ENCODE data around the gene PRRG3. TPM values are rescaled to one million over a fixed set of nuclear protein-coding genes. Genes with fewer than 3 reads are reported as not detected.

PRRG3 gene
- total RNA-seq, 2 experiments from 2014 or later, result not detected

DNA sequence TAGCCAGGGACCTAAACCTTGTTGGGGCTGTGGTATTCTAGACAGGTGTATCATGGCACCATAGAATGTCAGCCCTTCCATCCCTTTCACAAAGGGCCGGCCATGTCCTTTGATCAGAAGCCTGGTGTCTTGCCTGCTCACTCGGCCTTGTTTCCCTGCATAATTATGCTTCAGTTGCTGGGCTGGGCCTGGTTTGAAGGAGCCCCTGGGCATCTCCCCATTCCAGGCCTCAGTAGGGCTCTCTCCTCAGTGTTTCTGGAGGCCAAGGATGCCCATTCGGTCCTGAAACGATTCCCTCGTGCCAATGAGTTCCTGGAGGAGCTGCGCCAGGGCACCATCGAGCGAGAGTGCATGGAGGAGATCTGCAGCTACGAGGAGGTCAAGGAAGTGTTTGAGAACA is 4.5 kb downstream of the PRRG3 start:
- CTCF ChIA-PET, result no interaction called here
- Mint-ChIP-seq H3K4me1 (no peaks in the 10 kb centered on the region), H3K9me3 (ENCODE audit: low read depth) (no peaks in the 10 kb centered on the region), H3K36me3 (no peaks in the 10 kb centered on the region), H3K4me3 (no peak overlapping the region), H3K27ac (no peak overlapping the region), H3K27me3 (peaks cover 8% of the 10 kb centered on the region)
- DNase-seq (no peak), ATAC-seq (no peak)

DNA sequence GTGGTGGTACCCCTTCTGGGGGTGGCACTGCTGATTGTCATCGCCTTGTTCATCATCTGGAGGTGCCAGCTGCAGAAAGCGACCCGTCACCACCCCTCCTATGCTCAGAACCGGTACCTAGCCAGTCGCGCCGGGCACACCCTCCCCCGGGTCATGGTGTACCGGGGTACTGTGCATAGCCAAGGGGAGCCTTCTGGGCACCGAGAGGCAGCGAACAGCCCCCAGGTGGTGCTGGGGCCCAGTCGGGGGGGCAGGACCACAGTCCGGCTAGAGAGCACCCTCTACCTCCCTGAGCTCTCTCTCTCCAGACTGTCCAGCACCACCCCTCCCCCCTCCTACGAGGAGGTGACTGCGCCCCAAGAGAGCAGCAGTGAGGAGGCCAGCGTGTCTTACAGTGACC is 5.3 kb downstream of the PRRG3 start:
- no peaks in the 10 kb centered on the region for H3K9me3 Mint-ChIP-seq (ENCODE audit: low read depth)
- H3K4me1 Mint-ChIP-seq, result no peaks in the 10 kb centered on the region
- no peak overlapping the region for H3K27ac Mint-ChIP-seq
- peaks cover 7% of the 10 kb centered on the region for H3K27me3 Mint-ChIP-seq
- DNase-seq (no peak), ATAC-seq (no peak)
- CTCF ChIA-PET, result no interaction called here
- H3K36me3 Mint-ChIP-seq, result no peaks in the 10 kb centered on the region
- H3K4me3 Mint-ChIP-seq, result no peak overlapping the region

DNA sequence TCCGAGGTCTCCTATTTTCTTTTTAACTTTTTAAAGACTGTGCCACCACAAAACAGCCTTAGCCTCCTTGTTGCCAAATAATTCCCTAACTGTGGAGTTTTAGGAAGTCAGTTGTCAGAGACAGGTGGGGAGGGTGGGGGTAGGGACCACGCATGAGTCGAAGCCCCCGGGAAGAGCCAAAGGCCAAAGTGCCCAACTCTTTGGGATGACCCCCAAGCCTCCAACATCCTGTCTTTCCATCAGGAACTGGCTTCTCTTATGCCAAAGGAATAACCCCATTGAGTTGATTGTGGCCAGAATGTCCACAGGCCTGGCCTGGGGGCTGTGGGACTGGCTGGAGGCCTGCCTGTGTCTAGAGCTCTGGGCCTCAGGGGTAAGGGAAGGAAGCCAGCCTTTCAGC is 5.8 kb downstream of the PRRG3 start:
- Mint-ChIP-seq H3K4me3 (no peak overlapping the region), H3K36me3 (no peaks in the 10 kb centered on the region), H3K4me1 (no peaks in the 10 kb centered on the region), H3K27me3 (peaks cover 3% of the 10 kb centered on the region), H3K9me3 (ENCODE audit: low read depth) (no peaks in the 10 kb centered on the region), H3K27ac (no peak overlapping the region)
- DNase-seq (no peak), ATAC-seq (no peak)
- CTCF ChIA-PET, result no interaction called here

GRCh38 chrX:151701531-151701930 is 6.3 kb downstream of the PRRG3 start:
- ATAC-seq, result no peak
- Mint-ChIP-seq H3K4me1 (no peaks in the 10 kb centered on the region), H3K4me3 (no peak overlapping the region), H3K9me3 (ENCODE audit: low read depth) (no peaks in the 10 kb centered on the region), H3K36me3 (no peaks in the 10 kb centered on the region), H3K27ac (no peak overlapping the region), H3K27me3 (peaks cover 2% of the 10 kb centered on the region)
- CTCF ChIA-PET, result no interaction called here
- DNase-seq, result no peak

DNA sequence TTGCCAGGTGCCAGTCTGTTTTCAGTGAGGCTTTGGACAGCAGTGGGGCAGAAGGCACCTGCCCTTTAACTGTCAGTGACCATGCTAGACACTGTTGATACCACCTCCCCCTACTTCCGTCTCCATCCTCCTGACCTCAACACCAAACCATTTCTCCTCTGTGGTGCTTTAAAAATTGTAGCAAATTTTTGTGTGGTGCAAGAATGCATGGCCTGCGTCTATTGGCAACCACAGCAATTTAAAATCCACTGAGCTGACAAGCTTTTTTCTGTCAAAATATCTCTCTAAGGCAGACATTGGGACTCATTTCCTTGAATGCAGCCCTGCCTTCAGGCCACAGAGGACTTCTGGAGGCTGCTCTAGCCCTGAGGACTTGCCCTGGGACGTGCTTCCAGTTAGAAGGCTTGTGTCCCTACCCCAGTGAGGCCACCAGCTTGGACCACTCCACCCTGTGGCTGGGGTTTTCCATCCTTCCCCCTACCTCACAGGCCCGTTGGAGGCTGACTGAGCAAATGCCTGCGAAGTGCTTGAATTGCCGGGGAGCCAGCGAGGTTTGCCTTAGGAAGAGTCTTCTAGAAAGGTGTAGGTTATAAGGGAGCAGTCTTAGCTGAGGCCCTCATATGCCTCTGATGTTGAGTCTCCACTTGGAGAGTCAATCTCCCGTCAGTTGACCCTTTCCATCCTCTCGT is 6.9 kb downstream of the PRRG3 start:
- no peaks in the 10 kb centered on the region for H3K36me3 Mint-ChIP-seq
- CTCF ChIA-PET, result no interaction called here
- peaks cover 2% of the 10 kb centered on the region for H3K27me3 Mint-ChIP-seq
- H3K9me3 Mint-ChIP-seq (ENCODE audit: low read depth), result no peaks in the 10 kb centered on the region
- no peak for ATAC-seq
- no peak overlapping the region for H3K27ac Mint-ChIP-seq
- H3K4me3 Mint-ChIP-seq, result no peak overlapping the region
- DNase-seq, result no peak
- no peaks in the 10 kb centered on the region for H3K4me1 Mint-ChIP-seq

DNA sequence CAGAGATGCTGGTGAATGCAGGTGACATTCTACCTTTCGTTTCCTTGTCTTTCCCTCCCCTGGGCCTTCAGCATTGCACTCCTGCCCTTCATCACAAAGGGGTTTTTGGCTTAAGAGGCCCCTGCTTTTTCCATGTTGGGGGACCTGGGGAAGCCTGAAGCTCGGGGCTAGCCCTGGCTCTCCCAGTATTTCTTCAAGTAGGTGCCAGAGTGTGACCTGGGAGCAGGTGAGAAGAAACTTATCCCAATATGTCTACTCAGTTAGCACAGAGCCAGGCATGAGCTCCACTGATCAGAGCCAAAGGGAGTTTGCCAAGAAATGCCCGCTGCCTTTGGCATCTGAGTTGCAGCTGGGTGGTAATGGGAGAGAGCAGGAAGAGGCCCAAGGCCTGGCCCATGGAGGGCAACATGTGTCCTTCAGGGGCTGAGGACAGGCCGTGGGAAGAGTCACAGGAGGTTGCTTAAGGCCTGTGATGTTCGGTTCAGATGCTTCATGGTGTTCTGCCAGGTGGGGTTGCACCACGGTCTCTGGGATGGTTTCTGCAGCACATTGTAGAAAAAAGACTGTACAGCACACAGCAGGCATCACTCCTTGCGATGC is 7.6 kb downstream of the PRRG3 start:
- Mint-ChIP-seq H3K4me1 (no peaks in the 10 kb centered on the region), H3K27ac (no peak overlapping the region), H3K27me3 (peaks cover 2% of the 10 kb centered on the region), H3K9me3 (ENCODE audit: low read depth) (no peaks in the 10 kb centered on the region), H3K4me3 (no peak overlapping the region), H3K36me3 (no peaks in the 10 kb centered on the region)
- no peak for ATAC-seq
- DNase-seq, result no peak
- CTCF ChIA-PET, result no interaction called here

GRCh38 chrX:151703487-151703886 is 8.2 kb downstream of the PRRG3 start:
- no peaks in the 10 kb centered on the region for H3K4me1 Mint-ChIP-seq
- no peak overlapping the region for H3K27ac Mint-ChIP-seq
- DNase-seq (no peak), ATAC-seq (no peak)
- H3K9me3 Mint-ChIP-seq (ENCODE audit: low read depth), result no peaks in the 10 kb centered on the region
- CTCF ChIA-PET, result no interaction called here
- peaks cover 2% of the 10 kb centered on the region for H3K27me3 Mint-ChIP-seq
- H3K36me3 Mint-ChIP-seq, result no peaks in the 10 kb centered on the region
- H3K4me3 Mint-ChIP-seq, result no peak overlapping the region

DNA sequence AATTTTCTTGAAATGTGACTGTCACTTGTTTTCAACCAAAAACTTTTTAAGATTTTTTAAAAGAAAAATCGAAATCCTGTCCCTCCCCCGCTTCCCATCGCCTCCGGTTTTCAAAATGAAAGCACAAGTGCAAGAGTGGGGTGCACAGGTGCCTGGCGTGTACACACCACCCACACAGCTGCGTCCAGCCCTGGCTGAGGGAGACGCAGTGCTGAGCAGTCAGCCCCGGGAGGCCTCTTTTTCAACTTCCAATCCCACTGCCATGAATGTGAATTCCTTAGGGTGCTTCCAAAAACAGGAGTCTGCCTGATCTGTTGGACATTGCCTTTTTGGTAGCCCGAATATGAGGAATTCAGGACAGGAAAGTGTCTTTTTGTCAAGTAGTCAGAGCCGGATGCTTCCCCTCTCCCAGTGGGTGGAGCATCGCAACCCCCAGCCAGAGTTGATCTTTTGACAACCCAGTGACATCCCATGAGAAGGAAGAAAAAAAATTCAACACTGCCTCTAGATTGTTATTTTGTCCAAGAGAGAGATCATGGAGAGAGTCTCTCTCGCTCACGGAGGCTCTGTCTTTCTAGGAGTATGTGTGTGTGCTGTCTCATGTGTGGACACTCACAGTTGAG is 8.9 kb downstream of the PRRG3 start:
- no peaks in the 10 kb centered on the region for H3K4me1 Mint-ChIP-seq
- no peaks in the 10 kb centered on the region for H3K9me3 Mint-ChIP-seq (ENCODE audit: low read depth)
- H3K27ac Mint-ChIP-seq, result no peak overlapping the region
- ATAC-seq (no peak), DNase-seq (no peak)
- H3K4me3 Mint-ChIP-seq, result no peak overlapping the region
- H3K27me3 Mint-ChIP-seq, result peaks cover 2% of the 10 kb centered on the region
- H3K36me3 Mint-ChIP-seq, result no peaks in the 10 kb centered on the region
- CTCF ChIA-PET, result no interaction called here

- Mint-ChIP-seq H3K4me1 (no peaks in the 10 kb centered on the region), H3K36me3 (no peaks in the 10 kb centered on the region), H3K9me3 (ENCODE audit: low read depth) (no peaks in the 10 kb centered on the region), H3K27me3 (peaks cover 2% of the 10 kb centered on the region), H3K4me3 (no peak overlapping the region), H3K27ac (no peak overlapping the region)
- no peak for ATAC-seq
- no peak for DNase-seq
- CTCF ChIA-PET, result no interaction called here
These were observed 13.6 kb downstream of the PRRG3 start for GRCh38 chrX:151708821-151709220.

DNA sequence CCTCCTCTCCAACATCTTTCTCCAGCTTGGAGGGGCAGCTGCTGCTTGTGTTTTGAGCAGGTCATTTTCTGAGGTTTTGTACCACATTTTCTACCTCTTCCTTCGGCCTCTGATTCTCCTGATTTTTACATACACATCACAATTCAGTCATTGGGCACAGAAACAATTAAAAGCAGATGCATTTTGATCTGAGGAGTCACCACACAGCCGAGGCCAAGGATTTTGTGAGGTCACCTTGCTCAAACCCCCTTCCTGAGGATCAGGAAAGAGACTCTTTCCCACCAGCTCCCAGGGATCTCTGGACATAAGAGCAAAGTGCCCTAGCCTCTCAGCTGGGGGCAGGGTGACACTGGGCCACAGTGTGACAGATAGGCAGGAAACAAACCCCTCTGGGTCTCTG is 15.2 kb downstream of the PRRG3 start:
- no peak for ATAC-seq
- CTCF ChIA-PET, result no interaction called here
- H3K4me1 Mint-ChIP-seq, result no peaks in the 10 kb centered on the region

GRCh38 chrX:151711154-151711553 is 15.9 kb downstream of the PRRG3 start:
- Mint-ChIP-seq H3K27ac (no peak overlapping the region), H3K27me3 (no peaks in the 10 kb centered on the region), H3K36me3 (no peaks in the 10 kb centered on the region), H3K9me3 (ENCODE audit: low read depth) (no peaks in the 10 kb centered on the region), H3K4me1 (no peaks in the 10 kb centered on the region), H3K4me3 (no peak overlapping the region)
- CTCF ChIA-PET, result no interaction called here
- DNase-seq (no peak), ATAC-seq (no peak)

More for the DNA sequence above, 15.2 kb downstream of the PRRG3 start:
- no peak for DNase-seq
- Mint-ChIP-seq H3K4me3 (no peak overlapping the region), H3K27ac (no peak overlapping the region), H3K27me3 (peaks cover under 1% of the 10 kb centered on the region), H3K36me3 (no peaks in the 10 kb centered on the region), H3K9me3 (ENCODE audit: low read depth) (no peaks in the 10 kb centered on the region)

DNA sequence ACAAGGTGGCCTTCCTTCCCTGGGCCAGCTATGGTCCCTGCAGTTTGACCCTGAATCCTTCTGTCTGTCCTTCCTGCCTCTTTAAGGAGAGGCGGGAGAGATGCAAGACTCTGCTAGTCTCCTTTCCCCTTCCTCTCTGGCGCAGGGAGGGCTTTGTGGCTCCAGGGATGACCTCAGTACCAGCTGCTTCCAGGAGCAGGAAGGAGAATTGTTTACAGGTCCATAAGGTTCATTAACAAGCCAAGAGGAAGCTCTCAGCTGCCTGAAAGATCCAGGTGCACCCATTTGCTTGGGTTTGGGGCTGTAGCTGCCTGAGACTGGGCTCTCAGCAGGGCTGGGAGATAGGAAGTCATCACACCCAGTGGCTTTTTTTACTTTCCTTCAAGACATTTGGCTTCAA is 16.5 kb downstream of the PRRG3 start:
- Mint-ChIP-seq H3K4me1 (no peaks in the 10 kb centered on the region), H3K36me3 (no peaks in the 10 kb centered on the region), H3K9me3 (ENCODE audit: low read depth) (no peaks in the 10 kb centered on the region), H3K4me3 (no peak overlapping the region), H3K27ac (no peak overlapping the region), H3K27me3 (no peaks in the 10 kb centered on the region)
- DNase-seq (no peak), ATAC-seq (no peak)
- CTCF ChIA-PET, result no interaction called here

DNA sequence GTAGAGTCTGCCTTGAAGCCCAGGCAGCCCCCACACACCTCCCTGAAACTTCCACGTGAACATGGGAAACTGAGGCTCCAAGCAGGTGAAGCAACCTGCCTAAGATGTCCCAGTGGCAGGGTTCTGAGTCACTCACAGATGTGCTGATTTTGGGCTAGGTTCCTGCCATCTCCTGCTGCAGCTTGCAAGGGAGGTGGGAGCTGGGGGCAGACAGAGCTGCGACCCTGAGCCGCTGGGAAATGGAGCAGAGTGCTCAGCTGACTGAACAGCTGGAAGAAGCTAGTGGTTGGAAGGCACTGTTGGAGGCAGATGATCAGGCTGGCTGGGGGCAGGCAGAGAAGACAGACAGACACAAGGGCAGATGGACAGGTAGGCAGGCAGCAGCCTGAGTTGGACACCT is 17.0 kb downstream of the PRRG3 start:
- Mint-ChIP-seq H3K4me3 (no peak overlapping the region), H3K4me1 (no peaks in the 10 kb centered on the region), H3K9me3 (ENCODE audit: low read depth) (no peaks in the 10 kb centered on the region), H3K27ac (no peak overlapping the region), H3K36me3 (no peaks in the 10 kb centered on the region), H3K27me3 (no peaks in the 10 kb centered on the region)
- no peak for ATAC-seq
- CTCF ChIA-PET, result no interaction called here
- no peak for DNase-seq

GRCh38 chrX:151713849-151714248 is 18.6 kb downstream of the PRRG3 start:
- CTCF ChIA-PET, result interaction anchor here (1.0 kb wide), 1 partner anchor 13 kb away, joined by 3 read pairs; no protein-coding TSS in a partner anchor
- DNase-seq (no peak), ATAC-seq (no peak)
- Mint-ChIP-seq H3K4me3 (no peak overlapping the region), H3K4me1 (no peaks in the 10 kb centered on the region), H3K36me3 (no peaks in the 10 kb centered on the region), H3K9me3 (ENCODE audit: low read depth) (no peaks in the 10 kb centered on the region), H3K27me3 (no peaks in the 10 kb centered on the region), H3K27ac (no peak overlapping the region)

Measured in activated CD8-positive, alpha-beta memory T cell treated with anti-CD3 and anti-CD28 coated beads, Interleukin-2, amount 10 ng/mL, durations not matched to agents 7 days and 5 days (primary cell).